BJ (cell line): ENCODE measurements around the gene MAST1. TPM values are rescaled to one million over a fixed set of nuclear protein-coding genes. Genes with fewer than 3 reads are reported as not detected.

Experiments used
- CTCF ChIA-PET: fragments of 350-600 bp; formaldehyde crosslinking; extraction: SDS; loops from one replicate; lab custom pipeline; 2021; ENCODE audit warnings: antibody characterized with exemption, inconsistent platforms; lab: Yijun Ruan, JAX
- POLR2A ChIA-PET: fragments of 300-600 bp; sonication (Branson Sonifier 250); formaldehyde crosslinking; extraction: SDS; loops from one replicate; lab custom pipeline; 2021; ENCODE audit warnings: antibody characterized with exemption; lab: Charles Lee
- DNase-seq: peaks from one replicate; pipeline ENCODE4 v3.0.0-alpha.2; 2011; ENCODE audit warnings: low read depth
- H3K27me3 ChIP-seq: 2 replicates; pipeline ENCODE4 v1.6.0; 2011; ENCODE audit warnings: low read length; ENCODE audit not compliant: control insufficient read depth, insufficient read depth
- H3K36me3 ChIP-seq: 2 replicates; pipeline ENCODE4 v1.5.1; 2011; ENCODE audit warnings: low read length; ENCODE audit not compliant: control insufficient read depth, insufficient read depth
- H3K4me3 ChIP-seq: 2 replicates; pipeline ENCODE4 v1.5.1; 2011; ENCODE audit warnings: low read depth, mild to moderate bottlenecking, control low read depth, low read length
- CTCF ChIP-seq: IDR thresholded peaks from 2 replicates; pipeline ENCODE4 v1.5.1; 2011; ENCODE audit warnings: low read depth, mild to moderate bottlenecking, control low read depth, inconsistent platforms, low read length, moderate library complexity; ENCODE audit not compliant: insufficient read depth
- polyA plus RNA-seq: library from polyadenylated mRNA; depleted of rRNA; stranded (reverse); fragments of >200 nt; gene quantifications from 2 replicates; pipeline ENCODE4 v1.2.3, GENCODE V29; 2011

Gene MAST1
- polyA plus RNA-seq, 1 experiment = 0.25 TPM

GRCh38 chr19:12864721-12865715 lies 26.7 kb downstream of the MAST1 start:
- TF ChIP-seq CTCF = no peak
- Histone ChIP-seq H3K36me3 (no peaks in the 10 kb centered on the region), H3K4me3 (no peak overlapping the region), H3K27me3 (0 out of 2 replicates have a peak, but pooled peaks cover 1% of the 10 kb centered on the region)
- CTCF ChIA-PET = interaction anchor here (1.7 kb wide), 2 partner anchors 17 kb away, joined by 6 to 12 read pairs; no protein-coding TSS in a partner anchor
- no peak for DNase-seq
- POLR2A ChIA-PET = no interaction called here

GRCh38 chr19:12865746-12866415 lies 27.6 kb downstream of the MAST1 start:
- no peak for TF ChIP-seq CTCF
- ChIA-PET POLR2A (no interaction called here), CTCF (interaction anchor here (1.7 kb wide), 1 partner anchor 18 kb away, joined by 6 read pairs; no protein-coding TSS in a partner anchor)
- Histone ChIP-seq H3K4me3 (no peak overlapping the region), H3K27me3 (0 out of 2 replicates have a peak, but pooled peaks cover 1% of the 10 kb centered on the region), H3K36me3 (no peaks in the 10 kb centered on the region)
- no peak for DNase-seq

- Histone ChIP-seq H3K4me3 (no peak overlapping the region), H3K36me3 (no peaks in the 10 kb centered on the region), H3K27me3 (0 out of 2 replicates have a peak, but pooled peaks cover 1% of the 10 kb centered on the region)
- no peak for DNase-seq
- CTCF ChIA-PET = interaction anchor here (1.1 to 1.7 kb wide), 2 partner anchors 19 kb away, joined by 5 to 6 read pairs; no protein-coding TSS in a partner anchor
- POLR2A ChIA-PET = no interaction called here
- no peak for TF ChIP-seq CTCF
Measured at GRCh38 chr19:12866416-12867119, 28.3 kb downstream of the MAST1 start.

GRCh38 chr19:12867120-12868099 lies 29.1 kb downstream of the MAST1 start:
- Histone ChIP-seq H3K36me3 (no peaks in the 10 kb centered on the region), H3K4me3 (peak overlapping the region; percentile 38), H3K27me3 (0 out of 2 replicates have a peak, but pooled peaks cover 1% of the 10 kb centered on the region)
- DNase-seq = no peak
- ChIA-PET POLR2A (no interaction called here), CTCF (interaction anchor here (1.1 kb wide), 1 partner anchor 20 kb away, joined by 5 read pairs; no protein-coding TSS in a partner anchor)
- TF ChIP-seq CTCF = no peak
